Mucosa of gallbladder (tissue), 1 donor: ENCODE results near the gene CTIF. TPM values are rescaled to one million over a fixed set of nuclear protein-coding genes. Genes with fewer than 3 reads are reported as not detected.

Experiments
- DNase-seq: peaks from one replicate; pipeline ENCODE4 v3.0.0-alpha.2; 2020; ENCODE audit warnings: low spot score
- total RNA-seq: library from RNA; stranded (reverse); gene quantifications from one replicate; pipeline ENCODE4 v1.2.1, GENCODE V29; 2021
- donor health status: DM: no; HTN: no; CAD: no.

CTIF gene
- total RNA-seq, 1 donor from 2014 or later = 101 TPM

GRCh38 chr18:48551100-48551499, 12.3 kb downstream of the CTIF start:
- DNase-seq = no peak

GRCh38 chr18:48552130-48552529, 13.3 kb downstream of the CTIF start:
- no peak for DNase-seq

- no peak for DNase-seq
Observed at GRCh38 chr18:48553236-48553635, 14.4 kb downstream of the CTIF start.

- DNase-seq = no peak
Observed at GRCh38 chr18:48554610-48555400, 16.0 kb downstream of the CTIF start.

GRCh38 chr18:48555465-48555995, 16.7 kb downstream of the CTIF start:
- DNase-seq = no peak

- no peak for DNase-seq
Observed at GRCh38 chr18:48557640-48558174, 18.9 kb downstream of the CTIF start.

- no peak for DNase-seq
Observed at GRCh38 chr18:48558248-48558647, 19.4 kb downstream of the CTIF start.

- DNase-seq = no peak
Observed at GRCh38 chr18:48560491-48560890, 21.7 kb downstream of the CTIF start.

GRCh38 chr18:48562075-48562474, 23.2 kb downstream of the CTIF start:
- DNase-seq = no peak

GRCh38 chr18:48563027-48563426, 24.2 kb downstream of the CTIF start:
- no peak for DNase-seq

- no peak for DNase-seq
Observed at GRCh38 chr18:48564139-48564538, 25.3 kb downstream of the CTIF start.

GRCh38 chr18:48565105-48565504, 26.3 kb downstream of the CTIF start:
- DNase-seq = no peak

- no peak for DNase-seq
Observed at GRCh38 chr18:48566589-48566988, 27.8 kb downstream of the CTIF start.

GRCh38 chr18:48567388-48567787, 28.6 kb downstream of the CTIF start:
- DNase-seq = no peak

GRCh38 chr18:48569139-48569914, 30.5 kb downstream of the CTIF start:
- DNase-seq = no peak

GRCh38 chr18:48569915-48570264, 31.1 kb downstream of the CTIF start:
- no peak for DNase-seq

GRCh38 chr18:48570313-48570712, 31.5 kb downstream of the CTIF start:
- DNase-seq = no peak

GRCh38 chr18:48571639-48572384, 33.0 kb downstream of the CTIF start:
- DNase-seq = no peak

- no peak for DNase-seq
Observed at GRCh38 chr18:48572402-48573126, 33.7 kb downstream of the CTIF start.

GRCh38 chr18:48573632-48574283, 34.9 kb downstream of the CTIF start:
- no peak for DNase-seq
